HepG2 (cell line): ENCODE measurements around the gene SCARF1. TPM values are rescaled to one million over a fixed set of nuclear protein-coding genes. Genes with fewer than 3 reads are reported as not detected.

ENCODE experiments used
- ATAC-seq: fragments of 200-7000 bp; cut with Tn5 transposase; 3 replicates; pipeline ENCODE4 v1.9.1; 2020; ENCODE audit warnings: mild to moderate bottlenecking, moderate library complexity
- BruUV-seq: library from RNA; stranded (reverse); fragments of 400-500 nt; replicated peaks from 2 replicates; lab custom pipeline; 2021; lab: Mats Ljungman, UMichigan
- CTCF ChIA-PET: fragments of 300-600 bp; formaldehyde crosslinking; extraction: SDS; loops from one replicate; lab custom pipeline; 2021; ENCODE audit warnings: low total read pairs, inconsistent platforms, low intra/inter-chr PET ratio; lab: Yijun Ruan, JAX
- POLR2A ChIA-PET: fragments of 350-600 bp; sonication (Branson Sonifier 250); formaldehyde crosslinking; loops from one replicate; lab custom pipeline; 2020; ENCODE audit warnings: antibody characterized with exemption, inconsistent platforms; lab: Yijun Ruan, JAX
- DNase-seq: peaks from one replicate; pipeline ENCODE4 v3.0.0-alpha.2; 2015; ENCODE audit warnings: low spot score
- FAIRE-seq: peaks from 3 replicates; lab custom pipeline; 2011; peaks lifted over from hg19 to GRCh38; lab: Jason Lieb, UNC
- H2AFZ ChIP-seq: one replicate; pipeline ENCODE4 v1.6.1; 2011; ENCODE audit warnings: low read length, inconsistent platforms
- H3K27ac ChIP-seq: fragments of 300-600 bp; 3 replicates; pipeline ENCODE4 v1.8.0; 2011; ENCODE audit warnings: mixed run types, mild to moderate bottlenecking, mixed read lengths, low read length, inconsistent platforms; ENCODE audit not compliant: insufficient read depth; ENCODE audit errors: extremely low read length
- H3K27me3 ChIP-seq, 2 experiments: fragments of 200-600 bp in 1 of 2; 2 replicates in 1 of 2; 3 replicates in 1 of 2; pipeline versions ENCODE4 v1.6.0 to v1.8.0; 2011; ENCODE audit warnings: low read length in 2 of 2, mild to moderate bottlenecking in 2 of 2, moderate library complexity in 2 of 2, inconsistent platforms in 1 of 2; ENCODE audit not compliant: insufficient read depth in 2 of 2, control insufficient read depth in 1 of 2
- H3K36me3 ChIP-seq, 2 experiments: fragments of 200-600 bp in 1 of 2; replicated peaks in 1 of 2; 2 replicates in 1 of 2; 3 replicates in 1 of 2; pipeline versions ENCODE4 v1.5.1 to v1.8.0; 2011; ENCODE audit warnings: low read length in 2 of 2, inconsistent platforms in 1 of 2; ENCODE audit not compliant: insufficient read depth in 2 of 2, control insufficient read depth in 1 of 2
- H3K4me1 ChIP-seq: 2 replicates; pipeline ENCODE4 v1.5.1; 2012; ENCODE audit warnings: low read length, inconsistent platforms; ENCODE audit not compliant: insufficient read depth
- H3K4me2 ChIP-seq: 2 replicates; pipeline ENCODE4 v1.6.0; 2011; ENCODE audit warnings: low read depth, low read length, inconsistent platforms
- H3K4me3 ChIP-seq, 3 experiments: fragments of 200-600 bp in 1 of 3; sonication (generic), shearing (Covaris generic) in 1 of 3; replicated peaks in 1 of 3; 2 replicates each; pipeline ENCODE4 v1.5.1; 2011 to 2016; ENCODE audit warnings: low read length in 3 of 3, inconsistent platforms in 2 of 3, low read depth in 2 of 3, mild to moderate bottlenecking in 2 of 3, control low read depth in 1 of 3, mixed read lengths in 1 of 3; ENCODE audit not compliant: insufficient read depth in 1 of 3
- H3K79me2 ChIP-seq: one replicate; pipeline ENCODE4 v1.6.1; 2011; ENCODE audit warnings: low read length, inconsistent platforms; ENCODE audit not compliant: insufficient read depth
- H3K9ac ChIP-seq: 2 replicates; pipeline ENCODE4 v1.6.0; 2011; ENCODE audit warnings: mild to moderate bottlenecking, low read depth, low read length, inconsistent platforms; ENCODE audit not compliant: insufficient read depth
- H3K9me3 ChIP-seq: 2 replicates; pipeline ENCODE4 v1.5.1; 2012; ENCODE audit warnings: mild to moderate bottlenecking, low read length
- H4K20me1 ChIP-seq: 2 replicates; pipeline ENCODE4 v1.6.0; 2011; ENCODE audit warnings: inconsistent platforms, mild to moderate bottlenecking, low read length, moderate library complexity; ENCODE audit not compliant: insufficient read depth
- DPF2 ChIP-seq: sonication (generic); formaldehyde crosslinking; IDR thresholded peaks from 2 replicates; pipeline ENCODE4 v1.4.0; 2020; ENCODE audit warnings: mild to moderate bottlenecking, low read depth, missing genetic modification reagents, borderline replicate concordance
- NKX3-1 ChIP-seq: sonication (generic); formaldehyde crosslinking; IDR thresholded peaks from 2 replicates; pipeline ENCODE4 v1.5.0; 2020; ENCODE audit warnings: missing genetic modification reagents
- POLR2A ChIP-seq, 2 experiments: IDR thresholded peaks; 2 replicates each; pipeline ENCODE4 v1.6.1; 2011; ENCODE audit warnings: low read depth in 2 of 2, low read length in 2 of 2, mild to moderate bottlenecking in 1 of 2, moderate library complexity in 1 of 2; ENCODE audit not compliant: insufficient read depth in 1 of 2
- STAG1 ChIP-seq: sonication (generic); formaldehyde crosslinking; IDR thresholded peaks from 2 replicates; pipeline ENCODE4 v1.4.0; 2020; ENCODE audit warnings: missing genetic modification reagents
- ZC3H13 ChIP-seq: sonication (generic); formaldehyde crosslinking; IDR thresholded peaks from 2 replicates; pipeline ENCODE4 v1.8.1; 2023; ENCODE audit warnings: mild to moderate bottlenecking, missing genetic modification reagents, moderate library complexity
- ZNF264 ChIP-seq: sonication (generic); formaldehyde crosslinking; IDR thresholded peaks from 2 replicates; pipeline ENCODE4 v1.4.0; 2020; ENCODE audit warnings: missing genetic modification reagents
- ZNF44 ChIP-seq: sonication (generic); formaldehyde crosslinking; IDR thresholded peaks from 2 replicates; pipeline ENCODE4 v1.5.1; 2020; ENCODE audit warnings: mild to moderate bottlenecking, missing genetic modification reagents
- WGBS: methylation state at CpG from one replicate; pipeline ENCODE4 v1.1.6; 2017; ENCODE audit warnings: low lambda C conversion rate; 5-methylcytosine and 5-hydroxymethylcytosine counted together
- in situ Hi-C: cut with HindIII; loops from 2 replicates; pipeline ENCODE4 v1.10.0; 2017; ENCODE audit warnings: low pct_unique_long_range_greater_than_20kb; ENCODE audit not compliant: extremely low pct_ligation_motif_present
- intact Hi-C: fragments of 100-400 bp; cut with micrococcal nuclease; formaldehyde crosslinking; loops from one replicate; pipeline ENCODE4 v1.10.0; 2022; ENCODE audit not compliant: unreplicated experiment
- polyA plus RNA-seq, 8 experiments: library from polyadenylated mRNA; depleted of rRNA in 3 of 8; stranded (reverse) in 7 of 8; unstranded in 1 of 8; fragments of >200 nt; fragmentation: Illumina TruSeq in 4 of 8; extraction: Trizol in 4 of 8; gene quantifications; 2 replicates each; pipeline versions ENCODE4 v1.2.1 to v1.2.3, GENCODE V29; 2011 to 2016; ENCODE audit warnings: low read depth in 4 of 8, missing spikeins in 1 of 8, mixed read lengths in 1 of 8; ENCODE audit not compliant: insufficient read depth in 1 of 8
- total RNA-seq, 5 experiments: library from RNA; depleted of rRNA; stranded (reverse); fragments of >200 nt; fragmentation: Illumina TruSeq; extraction: Trizol; gene quantifications; 2 replicates each; pipeline ENCODE4 v1.2.3, GENCODE V29; 2016; ENCODE audit warnings: low read depth in 1 of 5
- TF ChIP-seq, protein P1 (sequence below): sonication (generic); formaldehyde crosslinking; IDR thresholded peaks from 2 replicates; pipeline ENCODE4 v1.5.0; 2020; ENCODE audit warnings: mild to moderate bottlenecking, missing genetic modification reagents
- TF ChIP-seq, protein P2 (sequence below): sonication (generic); formaldehyde crosslinking; IDR thresholded peaks from 2 replicates; pipeline ENCODE4 v1.4.0; 2020; ENCODE audit warnings: mild to moderate bottlenecking, missing genetic modification reagents
- TF ChIP-seq, protein P3 (sequence below), 2 experiments: sonication (generic) in 1 of 2; formaldehyde crosslinking in 1 of 2; IDR thresholded peaks; 2 replicates each; pipeline versions ENCODE4 v1.4.0 to v1.6.1; 2018 to 2020; ENCODE audit warnings: missing genetic modification reagents in 2 of 2, borderline replicate concordance in 1 of 2, low read depth in 1 of 2, mild to moderate bottlenecking in 1 of 2, missing biosample characterization in 1 of 2
- TF ChIP-seq, protein P4 (sequence below): sonication (generic); formaldehyde crosslinking; IDR thresholded peaks from 2 replicates; pipeline ENCODE4 v1.8.1; 2023; ENCODE audit warnings: mild to moderate bottlenecking, inconsistent platforms, moderate library complexity, missing genetic modification reagents, borderline replicate concordance

Gene SCARF1
- total and polyA plus RNA-seq, 2 of the 13 experiments (the other 11 are each of a cell fraction or from before 2014, with no cell fraction given): 0.24 to 0.71 TPM

DNA sequence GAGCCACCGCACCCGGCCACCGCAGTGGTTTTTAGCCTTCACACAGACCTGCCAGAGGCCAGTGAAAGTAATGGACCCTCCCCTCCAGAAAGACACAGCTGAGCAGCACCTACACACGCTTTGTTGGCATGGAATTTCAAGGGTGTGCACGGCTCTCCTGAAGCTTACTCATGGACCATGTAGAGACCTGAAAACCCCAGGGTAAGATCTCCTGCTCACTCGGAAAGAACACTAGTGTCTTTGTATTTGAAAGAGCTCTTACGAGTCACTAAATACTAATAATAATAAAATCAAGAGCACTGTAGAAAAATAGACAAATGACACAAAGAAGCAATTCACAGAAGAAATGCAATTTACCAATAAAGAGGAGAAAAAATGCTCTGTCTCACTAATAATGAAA lies 36.9 kb downstream of the SCARF1 start:
- no peak overlapping the region for H3K4me2 ChIP-seq
- no peak for ATAC-seq
- no peaks in the 10 kb centered on the region for H3K79me2 ChIP-seq
- WGBS: 94% methylated on average over 7 of the region's 7 CpGs
- no peaks in the 10 kb centered on the region for H3K27me3 ChIP-seq
- intact Hi-C loops: no loop called here
- in situ Hi-C loops: no loop called here
- no peak overlapping the region for H3K4me3 ChIP-seq
- ChIA-PET CTCF (no interaction called here), POLR2A (no interaction called here)
- no peaks in the 10 kb centered on the region; a peak in 2 of 5 replicates for H3K36me3 ChIP-seq
- H2AFZ ChIP-seq: no peak overlapping the region
- no peak for FAIRE-seq
- no peaks in the 10 kb centered on the region for H4K20me1 ChIP-seq
- no peak for DNase-seq
- H3K4me1 ChIP-seq: peaks cover 50% of the 10 kb centered on the region
- no TSS peak for BruUV-seq
- H3K27ac ChIP-seq: no peak overlapping the region
- H3K9ac ChIP-seq: no peak overlapping the region
- H3K9me3 ChIP-seq: no peaks in the 10 kb centered on the region
- TF ChIP-seq STAG1 (CRISPR knock-in tag) (no peak), POLR2A (IDR thresholded peaks at IDR 0.05; ENCODE audit: insufficient read depth in 1 of 2, low read depth in 2 of 2, low read length in 2 of 2) (no peak), ZC3H13 (no peak), ZNF44 (CRISPR knock-in tag) (no peak), NKX3-1 (no peak), DPF2 (CRISPR knock-in tag) (no peak), ZNF264 (no peak)
- TF ChIP-seq, protein P1, sequence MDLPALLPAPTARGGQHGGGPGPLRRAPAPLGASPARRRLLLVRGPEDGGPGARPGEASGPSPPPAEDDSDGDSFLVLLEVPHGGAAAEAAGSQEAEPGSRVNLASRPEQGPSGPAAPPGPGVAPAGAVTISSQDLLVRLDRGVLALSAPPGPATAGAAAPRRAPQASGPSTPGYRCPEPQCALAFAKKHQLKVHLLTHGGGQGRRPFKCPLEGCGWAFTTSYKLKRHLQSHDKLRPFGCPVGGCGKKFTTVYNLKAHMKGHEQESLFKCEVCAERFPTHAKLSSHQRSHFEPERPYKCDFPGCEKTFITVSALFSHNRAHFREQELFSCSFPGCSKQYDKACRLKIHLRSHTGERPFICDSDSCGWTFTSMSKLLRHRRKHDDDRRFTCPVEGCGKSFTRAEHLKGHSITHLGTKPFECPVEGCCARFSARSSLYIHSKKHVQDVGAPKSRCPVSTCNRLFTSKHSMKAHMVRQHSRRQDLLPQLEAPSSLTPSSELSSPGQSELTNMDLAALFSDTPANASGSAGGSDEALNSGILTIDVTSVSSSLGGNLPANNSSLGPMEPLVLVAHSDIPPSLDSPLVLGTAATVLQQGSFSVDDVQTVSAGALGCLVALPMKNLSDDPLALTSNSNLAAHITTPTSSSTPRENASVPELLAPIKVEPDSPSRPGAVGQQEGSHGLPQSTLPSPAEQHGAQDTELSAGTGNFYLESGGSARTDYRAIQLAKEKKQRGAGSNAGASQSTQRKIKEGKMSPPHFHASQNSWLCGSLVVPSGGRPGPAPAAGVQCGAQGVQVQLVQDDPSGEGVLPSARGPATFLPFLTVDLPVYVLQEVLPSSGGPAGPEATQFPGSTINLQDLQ (CRISPR knock-in tag): no peak
- TF ChIP-seq, protein P2, sequence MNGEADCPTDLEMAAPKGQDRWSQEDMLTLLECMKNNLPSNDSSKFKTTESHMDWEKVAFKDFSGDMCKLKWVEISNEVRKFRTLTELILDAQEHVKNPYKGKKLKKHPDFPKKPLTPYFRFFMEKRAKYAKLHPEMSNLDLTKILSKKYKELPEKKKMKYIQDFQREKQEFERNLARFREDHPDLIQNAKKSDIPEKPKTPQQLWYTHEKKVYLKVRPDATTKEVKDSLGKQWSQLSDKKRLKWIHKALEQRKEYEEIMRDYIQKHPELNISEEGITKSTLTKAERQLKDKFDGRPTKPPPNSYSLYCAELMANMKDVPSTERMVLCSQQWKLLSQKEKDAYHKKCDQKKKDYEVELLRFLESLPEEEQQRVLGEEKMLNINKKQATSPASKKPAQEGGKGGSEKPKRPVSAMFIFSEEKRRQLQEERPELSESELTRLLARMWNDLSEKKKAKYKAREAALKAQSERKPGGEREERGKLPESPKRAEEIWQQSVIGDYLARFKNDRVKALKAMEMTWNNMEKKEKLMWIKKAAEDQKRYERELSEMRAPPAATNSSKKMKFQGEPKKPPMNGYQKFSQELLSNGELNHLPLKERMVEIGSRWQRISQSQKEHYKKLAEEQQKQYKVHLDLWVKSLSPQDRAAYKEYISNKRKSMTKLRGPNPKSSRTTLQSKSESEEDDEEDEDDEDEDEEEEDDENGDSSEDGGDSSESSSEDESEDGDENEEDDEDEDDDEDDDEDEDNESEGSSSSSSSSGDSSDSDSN (CRISPR knock-in tag): no peak
- TF ChIP-seq, protein P3, sequence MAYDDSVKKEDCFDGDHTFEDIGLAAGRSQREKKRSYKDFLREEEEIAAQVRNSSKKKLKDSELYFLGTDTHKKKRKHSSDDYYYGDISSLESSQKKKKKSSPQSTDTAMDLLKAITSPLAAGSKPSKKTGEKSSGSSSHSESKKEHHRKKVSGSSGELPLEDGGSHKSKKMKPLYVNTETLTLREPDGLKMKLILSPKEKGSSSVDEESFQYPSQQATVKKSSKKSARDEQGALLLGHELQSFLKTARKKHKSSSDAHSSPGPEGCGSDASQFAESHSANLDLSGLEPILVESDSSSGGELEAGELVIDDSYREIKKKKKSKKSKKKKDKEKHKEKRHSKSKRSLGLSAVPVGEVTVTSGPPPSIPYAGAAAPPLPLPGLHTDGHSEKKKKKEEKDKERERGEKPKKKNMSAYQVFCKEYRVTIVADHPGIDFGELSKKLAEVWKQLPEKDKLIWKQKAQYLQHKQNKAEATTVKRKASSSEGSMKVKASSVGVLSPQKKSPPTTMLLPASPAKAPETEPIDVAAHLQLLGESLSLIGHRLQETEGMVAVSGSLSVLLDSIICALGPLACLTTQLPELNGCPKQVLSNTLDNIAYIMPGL (CRISPR knock-in tag; IDR thresholded peaks at IDR 0.05; ENCODE audit: borderline replicate concordance in 1 of 2, low read depth in 1 of 2): no peak
- TF ChIP-seq, protein P4, sequence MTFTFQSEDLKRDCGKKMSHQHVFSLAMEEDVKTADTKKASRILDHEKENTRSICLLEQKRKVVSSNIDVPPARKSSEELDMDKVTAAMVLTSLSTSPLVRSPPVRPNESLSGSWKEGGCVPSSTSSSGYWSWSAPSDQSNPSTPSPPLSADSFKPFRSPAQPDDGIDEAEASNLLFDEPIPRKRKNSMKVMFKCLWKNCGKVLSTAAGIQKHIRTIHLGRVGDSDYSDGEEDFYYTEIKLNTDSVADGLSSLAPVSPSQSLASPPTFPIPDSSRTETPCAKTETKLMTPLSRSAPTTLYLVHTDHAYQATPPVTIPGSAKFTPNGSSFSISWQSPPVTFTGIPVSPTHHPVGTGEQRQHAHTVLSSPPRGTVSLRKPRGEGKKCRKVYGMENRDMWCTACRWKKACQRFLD: no peak
